Astrocyte of the cerebellum (primary cell): ENCODE results near the gene ATF6B.
"Not testable (repeated sequence)": the region's sequence is repeated elsewhere in the genome, so short reads cannot be mapped to it uniquely, and the experiment has no call there.

ENCODE experiments used
- DNase-seq: peaks from one replicate; pipeline ENCODE4 v3.0.0-alpha.2; 2011; ENCODE audit warnings: low read depth
- H3K4me3 ChIP-seq: 2 replicates; pipeline ENCODE4 v1.5.1; 2011; ENCODE audit warnings: mild to moderate bottlenecking, low read depth, low read length, moderate library complexity
- CTCF ChIP-seq: IDR thresholded peaks from 2 replicates; pipeline ENCODE4 v1.5.1; 2012; ENCODE audit warnings: low read length, low read depth, moderate library complexity, mild to moderate bottlenecking; ENCODE audit errors: missing control alignments
- in situ Hi-C: cut with HindIII; loops from 2 replicates; pipeline ENCODE4 v1.10.0; 2017; ENCODE audit warnings: low sequenced_read_pairs

Gene ATF6B

GRCh38 chr6:32146287-32146686 lies 18.2 kb upstream of the ATF6B start:
- in situ Hi-C loops: no loop called here
- H3K4me3 ChIP-seq: no peak overlapping the region
- no peak for DNase-seq
- TF ChIP-seq CTCF: no peak

- DNase-seq, in situ Hi-C loops: not testable (repeated sequence)
Measured at GRCh38 chr6:32144238-32144637, 16.2 kb upstream of the ATF6B start.

GRCh38 chr6:32140420-32141046 lies 12.5 kb upstream of the ATF6B start:
- H3K4me3 ChIP-seq: no peak overlapping the region
- no peak for DNase-seq
- in situ Hi-C loops: no loop called here
- no peak for TF ChIP-seq CTCF

More at GRCh38 chr6:32144238-32144637, 16.2 kb upstream of the ATF6B start:
- H3K4me3 ChIP-seq: not testable (repeated sequence)

- no peak overlapping the region for H3K4me3 ChIP-seq
- no peak for TF ChIP-seq CTCF
- in situ Hi-C loops: no loop called here
- no peak for DNase-seq
Measured at GRCh38 chr6:32139590-32139989, 11.5 kb upstream of the ATF6B start.

GRCh38 chr6:32137454-32137853 lies 9.4 kb upstream of the ATF6B start:
- no peak overlapping the region for H3K4me3 ChIP-seq
- in situ Hi-C loops: no loop called here
- no peak for TF ChIP-seq CTCF
- no peak for DNase-seq

- TF ChIP-seq CTCF: no peak
- in situ Hi-C loops: no loop called here
- H3K4me3 ChIP-seq: no peak overlapping the region
- DNase-seq: no peak
Measured at GRCh38 chr6:32133786-32134185, 5.7 kb upstream of the ATF6B start.

- no peak overlapping the region for H3K4me3 ChIP-seq
- no peak for DNase-seq
- in situ Hi-C loops: no loop called here
- no peak for TF ChIP-seq CTCF
Measured at GRCh38 chr6:32132110-32132509, 4.1 kb upstream of the ATF6B start.
